Liver (tissue), 3 donors: ENCODE results near the gene EHMT1.

Experiments used
- ATF3 ChIP-seq: IDR thresholded peaks from 2 replicates; pipeline ENCODE4 v1.6.1; 2016; ENCODE audit warnings: antibody characterized with exemption
- CTCF ChIP-seq: fragments of 150-350 bp; IDR thresholded peaks from 2 replicates; pipeline ENCODE4 v1.5.1; 2017; ENCODE audit warnings: improper control_type of control experiment, low read depth, low read length; ENCODE audit not compliant: missing input control
- EGR1 ChIP-seq, 2 donors: IDR thresholded peaks; 2 replicates each; pipeline ENCODE4 v1.6.1; 2016 to 2018; ENCODE audit warnings: antibody characterized with exemption in 2 of 2, low read depth in 2 of 2
- FOXA1 ChIP-seq: IDR thresholded peaks from 2 replicates; pipeline ENCODE4 v1.6.1; 2016; ENCODE audit warnings: antibody characterized with exemption
- GABPA ChIP-seq, 2 donors: IDR thresholded peaks in 1 of 2; conservative IDR thresholded peaks in 1 of 2; 2 replicates each; pipeline ENCODE4 v1.6.1; 2016; ENCODE audit warnings: antibody characterized with exemption in 2 of 2, mild to moderate bottlenecking in 1 of 2, moderate library complexity in 1 of 2
- MAX ChIP-seq: IDR thresholded peaks from 2 replicates; pipeline ENCODE4 v1.6.1; 2016; ENCODE audit warnings: antibody characterized with exemption
- RAD21 ChIP-seq, 2 donors: IDR thresholded peaks; 2 replicates each; pipeline ENCODE4 v1.6.1; 2016; ENCODE audit warnings: antibody characterized with exemption in 2 of 2, mild to moderate bottlenecking in 2 of 2
- REST ChIP-seq: IDR thresholded peaks from 2 replicates; pipeline ENCODE4 v1.6.1; 2016; ENCODE audit warnings: antibody characterized with exemption, mild to moderate bottlenecking
- YY1 ChIP-seq: IDR thresholded peaks from 2 replicates; pipeline ENCODE4 v1.6.1; 2016; ENCODE audit warnings: antibody characterized with exemption, mild to moderate bottlenecking
- donor health status: healthy.
- donor health status: healthy.

- TF ChIP-seq FOXA1 (no peak), CTCF (no peak), EGR1 (IDR thresholded peaks at IDR 0.05; ENCODE audit: low read depth in 2 of 2) (no peak), MAX (no peak), GABPA (IDR thresholded peaks at IDR 0.05 in 1 of 2, conservative IDR thresholded peaks at IDR 0.05 in 1 of 2) (no peak), YY1 (no peak), RAD21 (IDR thresholded peaks at IDR 0.05) (no peak), REST (no peak), ATF3 (no peak)
Measured at GRCh38 chr9:137570566-137570965, 48.2 kb upstream of the EHMT1 start.
